HG03066 (cell line): ENCODE results near the gene TPI1.

Experiments used
- ATAC-seq: cut with Tn5 transposase; IDR thresholded peaks from one replicate; pipeline ENCODE4 v1.9.1; 2021; ENCODE audit warnings: low read depth; ENCODE audit not compliant: unreplicated experiment

The TPI1 gene

GRCh38 chr12:6914246-6914946, 47.1 kb downstream of the TPI1 start, which contains the start of gene ENO2:
ENO2 (plus strand) TSS chr12:6914580; CDS start chr12:6915833, 1,253 bp downstream.
- ATAC-seq: peak; percentile 76

GRCh38 chr12:6914947-6915788, 47.8 kb downstream of the TPI1 start:
- no peak for ATAC-seq

GRCh38 chr12:6915789-6916285, 48.5 kb downstream of the TPI1 start:
- no peak for ATAC-seq

- ATAC-seq: no peak
Observed at GRCh38 chr12:6916426-6917200, 49.3 kb downstream of the TPI1 start.

DNA sequence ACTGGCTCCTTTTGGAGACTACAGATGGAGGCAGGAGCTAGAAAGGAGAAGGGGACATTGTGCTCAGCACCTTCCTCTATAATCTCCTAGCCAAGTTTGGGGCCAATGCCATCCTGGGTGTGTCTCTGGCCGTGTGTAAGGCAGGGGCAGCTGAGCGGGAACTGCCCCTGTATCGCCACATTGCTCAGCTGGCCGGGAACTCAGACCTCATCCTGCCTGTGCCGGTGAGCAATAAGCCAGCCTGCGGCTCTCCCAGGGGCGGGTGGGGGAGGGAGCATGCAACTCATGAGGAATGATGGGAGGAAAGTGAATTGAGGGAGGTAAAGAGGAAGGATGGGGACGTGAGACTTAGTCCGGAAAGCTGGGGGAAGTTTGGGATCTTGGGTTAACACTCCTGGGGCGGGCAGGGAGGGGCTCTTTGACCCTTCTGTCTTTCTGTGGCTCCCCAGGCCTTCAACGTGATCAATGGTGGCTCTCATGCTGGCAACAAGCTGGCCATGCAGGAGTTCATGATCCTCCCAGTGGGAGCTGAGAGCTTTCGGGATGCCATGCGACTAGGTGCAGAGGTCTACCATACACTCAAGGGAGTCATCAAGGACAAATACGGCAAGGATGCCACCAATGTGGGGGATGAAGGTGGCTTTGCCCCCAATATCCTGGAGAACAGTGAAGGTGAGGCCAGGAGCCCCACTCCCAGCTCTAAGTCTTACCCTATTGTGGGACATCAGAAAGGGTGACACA, 50.3 kb downstream of the TPI1 start:
- ATAC-seq: no peak

DNA sequence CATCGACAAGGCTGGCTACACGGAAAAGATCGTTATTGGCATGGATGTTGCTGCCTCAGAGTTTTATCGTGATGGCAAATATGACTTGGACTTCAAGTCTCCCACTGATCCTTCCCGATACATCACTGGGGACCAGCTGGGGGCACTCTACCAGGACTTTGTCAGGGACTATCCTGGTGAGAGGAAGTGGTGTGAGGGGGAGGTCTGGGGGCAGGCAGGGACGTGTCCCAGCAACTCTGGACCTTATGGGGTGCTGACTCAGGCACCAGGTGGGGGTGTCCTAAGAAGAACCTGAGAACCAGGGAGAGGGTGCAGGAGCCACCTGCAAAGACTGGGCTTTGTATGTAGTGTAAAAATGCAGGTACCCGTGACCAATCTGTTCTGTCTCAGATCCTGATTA, 52.3 kb downstream of the TPI1 start:
- ATAC-seq: no peak
